HG03039 (cell line): ENCODE data around the gene ZNF22.

Experiments used
- ATAC-seq: cut with Tn5 transposase; IDR thresholded peaks from one replicate; pipeline ENCODE4 v1.9.1; 2021; ENCODE audit warnings: mild to moderate bottlenecking, moderate library complexity; ENCODE audit not compliant: unreplicated experiment

Gene ZNF22

DNA sequence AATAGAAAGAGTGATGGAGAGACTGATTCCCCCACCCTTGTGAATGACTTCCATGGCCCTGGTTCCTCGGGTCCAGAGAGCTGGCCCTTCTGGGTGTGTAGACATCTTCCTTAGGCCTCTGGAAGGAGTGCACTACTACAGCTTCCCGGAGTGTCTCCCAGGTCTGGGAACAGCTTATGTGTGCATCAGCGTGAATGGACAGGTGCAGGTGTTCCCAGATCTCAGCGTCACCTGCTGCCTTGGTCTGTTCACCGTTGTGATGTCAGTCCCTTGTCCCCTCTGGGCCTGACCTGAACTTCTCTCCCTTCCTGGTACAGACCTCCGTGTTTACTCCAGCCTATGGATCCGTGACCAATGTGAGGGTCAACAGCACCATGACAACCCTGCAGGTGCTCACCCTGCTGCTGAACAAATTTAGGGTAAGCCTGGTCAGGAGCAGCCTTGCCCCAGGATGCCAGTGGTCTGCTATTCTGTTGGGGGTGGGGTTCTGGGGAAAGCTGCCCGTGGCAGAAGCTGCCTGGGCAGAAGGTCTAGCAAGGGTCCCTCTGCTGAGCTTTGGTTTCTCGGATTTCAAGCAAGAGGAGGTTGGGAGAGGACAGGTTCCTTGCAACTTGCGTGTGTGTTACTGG lies 11.7 kb upstream of the ZNF22 start:
- ATAC-seq: no peak

DNA sequence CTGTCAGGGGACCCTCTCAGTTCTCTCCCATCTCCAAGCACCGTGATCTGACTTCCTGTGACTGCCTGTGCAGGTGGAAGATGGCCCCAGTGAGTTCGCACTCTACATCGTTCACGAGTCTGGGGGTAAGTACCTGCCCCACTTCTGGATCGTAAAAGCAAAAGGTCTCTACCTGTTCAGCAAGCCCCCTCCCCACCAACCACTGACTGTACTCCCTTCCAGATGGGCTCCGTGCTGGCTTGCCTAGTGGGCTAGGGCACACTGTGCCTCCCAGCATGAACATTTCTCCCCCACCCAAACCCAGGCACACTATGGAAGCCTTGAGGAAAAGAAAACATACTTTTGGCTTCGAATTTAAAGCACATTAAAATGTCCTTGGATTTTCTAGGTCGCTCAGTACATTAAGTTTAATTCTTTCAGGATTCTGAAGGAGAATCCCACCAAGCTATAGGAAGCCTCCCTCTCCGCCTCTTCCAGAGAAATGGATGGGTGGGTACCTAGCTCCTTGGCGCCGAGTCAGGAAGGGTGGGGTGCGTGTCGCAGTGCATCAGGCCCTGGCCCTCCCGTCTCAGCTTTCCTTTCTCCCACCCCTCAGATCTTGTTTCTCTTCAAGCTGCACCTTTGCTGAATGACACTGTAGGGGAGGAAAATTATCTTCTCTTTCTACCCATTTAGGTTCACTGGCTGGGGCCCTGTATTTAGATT lies 11.0 kb upstream of the ZNF22 start:
- ATAC-seq: no peak

DNA sequence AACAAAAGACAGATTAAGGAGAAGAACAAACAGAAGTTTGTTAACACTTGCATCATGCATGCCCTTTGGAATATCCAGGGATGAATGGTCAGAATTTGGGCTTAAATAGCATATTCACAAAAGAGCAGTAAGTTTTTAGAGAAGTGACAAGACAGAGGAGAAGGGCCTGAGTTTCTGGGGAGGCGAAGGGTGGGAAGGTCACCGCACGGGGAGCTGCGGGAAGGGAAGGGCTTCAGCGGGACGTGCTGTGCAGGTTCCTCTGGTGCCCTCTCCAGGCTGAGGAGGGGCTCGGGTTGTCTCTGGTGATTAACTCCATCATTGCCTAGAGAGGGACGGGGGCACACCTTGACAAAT lies 10.4 kb upstream of the ZNF22 start:
- ATAC-seq: no peak

DNA sequence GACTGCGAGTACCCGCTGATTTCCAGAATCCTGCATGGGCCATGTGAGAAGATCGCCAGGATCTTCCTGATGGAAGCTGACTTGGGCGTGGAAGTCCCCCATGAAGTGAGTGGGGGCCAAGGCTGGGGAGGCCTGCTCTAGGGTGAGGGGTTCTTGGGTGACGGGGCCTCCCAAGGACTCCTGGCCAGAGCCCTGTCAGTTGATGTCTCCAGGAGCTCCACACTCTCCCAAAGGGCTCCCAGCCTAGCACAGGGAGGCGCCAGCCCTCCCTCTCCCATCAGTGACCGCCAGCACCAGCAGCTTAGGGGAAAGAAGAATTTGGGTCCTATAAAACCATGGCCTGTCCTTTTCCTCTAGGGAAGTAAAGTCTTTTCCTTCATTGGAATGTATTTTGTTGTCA lies 9.8 kb upstream of the ZNF22 start:
- ATAC-seq: no peak

DNA sequence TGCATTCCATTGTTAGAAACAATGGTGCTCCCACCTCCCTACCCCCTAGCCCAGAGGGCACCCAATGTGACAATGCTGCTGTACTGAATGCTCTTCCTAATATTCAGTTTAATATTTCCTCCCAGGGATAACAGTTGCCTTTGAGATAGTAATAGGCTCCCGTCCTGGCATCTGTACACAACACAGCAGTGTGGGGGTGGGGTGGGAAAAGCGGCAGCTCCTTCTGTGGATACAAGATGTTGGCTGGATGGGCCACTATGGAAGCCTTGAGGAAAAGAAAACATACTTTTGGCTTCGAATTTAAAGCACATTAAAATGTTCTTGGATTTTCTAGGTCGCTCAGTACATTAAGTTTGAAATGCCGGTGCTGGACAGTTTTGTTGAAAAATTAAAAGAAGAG lies 9.2 kb upstream of the ZNF22 start:
- no peak for ATAC-seq

DNA sequence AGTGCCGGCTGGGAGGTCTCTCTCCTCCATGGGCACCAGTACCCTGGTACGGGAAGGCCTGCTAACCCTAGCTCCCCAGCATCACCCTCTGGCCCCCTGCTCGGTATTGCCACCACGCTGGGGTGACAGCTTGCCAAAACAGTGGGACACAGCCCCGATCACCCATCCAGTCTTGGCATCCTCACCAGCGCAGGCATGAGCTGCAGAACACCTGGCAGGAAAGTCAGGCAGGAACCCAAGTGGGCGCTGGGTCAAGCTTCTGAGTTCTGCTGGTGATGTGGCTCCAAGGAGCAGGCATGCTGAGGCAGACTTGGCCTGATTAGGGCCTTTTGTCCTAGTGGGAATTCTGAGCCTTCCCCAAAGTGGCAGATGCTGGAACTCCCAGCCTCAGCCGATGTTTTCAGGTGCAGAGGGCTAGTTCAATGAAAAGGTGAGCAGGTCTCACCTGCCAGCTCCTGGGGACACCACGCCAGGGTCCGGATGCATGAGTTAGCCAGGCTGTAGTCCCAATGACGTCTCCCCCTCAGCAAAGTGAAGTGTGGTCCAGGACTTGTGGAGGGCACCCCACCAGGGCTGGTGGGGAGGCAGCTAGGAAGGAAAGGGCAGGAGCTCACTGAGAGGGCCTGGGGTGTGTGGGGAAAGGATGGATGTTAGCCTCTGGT lies 8.5 kb upstream of the ZNF22 start:
- no peak for ATAC-seq

DNA sequence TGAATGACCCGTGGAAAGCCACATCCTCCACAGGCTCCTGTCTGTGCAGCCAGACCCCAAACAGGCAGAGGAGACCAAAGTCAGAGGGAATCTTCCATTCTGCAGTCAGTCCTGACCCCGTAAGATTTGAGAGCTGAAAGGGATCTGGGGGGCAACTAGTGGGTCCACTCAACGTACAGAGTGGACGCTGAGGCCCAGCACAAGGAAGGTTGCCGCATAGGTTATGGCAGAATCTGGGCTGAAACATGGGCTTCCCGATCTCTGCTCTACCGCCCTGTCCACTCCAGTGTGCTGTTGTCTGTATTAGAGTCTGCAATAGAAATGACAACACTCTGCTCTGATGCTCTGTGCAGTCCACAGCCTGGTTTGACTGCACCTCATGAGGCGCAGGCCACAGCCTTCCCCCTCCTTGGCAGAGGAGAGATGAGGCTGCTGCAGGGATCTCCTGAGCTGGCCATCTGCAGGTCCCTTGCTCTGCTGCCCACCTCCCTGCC lies 7.9 kb upstream of the ZNF22 start:
- ATAC-seq: no peak

DNA sequence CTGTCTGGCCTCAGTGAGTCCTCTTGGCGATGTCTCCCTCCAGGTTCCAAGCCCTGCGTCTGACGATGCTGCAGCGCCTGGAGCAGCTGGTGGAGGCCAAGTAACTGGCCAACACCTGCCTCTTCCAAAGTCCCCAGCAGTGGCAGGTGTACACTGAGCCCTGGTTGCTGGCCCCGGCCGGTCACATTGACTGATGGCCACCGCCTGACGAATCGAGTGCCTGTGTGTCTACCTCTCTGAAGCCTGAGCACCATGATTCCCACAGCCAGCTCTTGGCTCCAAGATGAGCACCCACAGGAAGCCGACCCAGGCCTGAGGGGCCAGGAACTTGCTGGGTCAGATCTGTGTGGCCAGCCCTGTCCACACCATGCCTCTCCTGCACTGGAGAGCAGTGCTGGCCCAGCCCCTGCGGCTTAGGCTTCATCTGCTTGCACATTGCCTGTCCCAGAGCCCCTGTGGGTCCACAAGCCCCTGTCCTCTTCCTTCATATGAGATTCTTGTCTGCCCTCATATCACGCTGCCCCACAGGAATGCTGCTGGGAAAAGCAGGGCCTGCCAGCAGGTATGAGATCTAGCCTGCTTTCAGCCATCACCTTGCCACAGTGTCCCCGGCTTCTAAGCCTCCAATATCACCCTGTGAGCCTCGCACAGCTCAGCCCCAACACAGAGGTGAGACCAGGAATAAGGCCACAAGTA lies 7.3 kb upstream of the ZNF22 start:
- ATAC-seq: no peak

DNA sequence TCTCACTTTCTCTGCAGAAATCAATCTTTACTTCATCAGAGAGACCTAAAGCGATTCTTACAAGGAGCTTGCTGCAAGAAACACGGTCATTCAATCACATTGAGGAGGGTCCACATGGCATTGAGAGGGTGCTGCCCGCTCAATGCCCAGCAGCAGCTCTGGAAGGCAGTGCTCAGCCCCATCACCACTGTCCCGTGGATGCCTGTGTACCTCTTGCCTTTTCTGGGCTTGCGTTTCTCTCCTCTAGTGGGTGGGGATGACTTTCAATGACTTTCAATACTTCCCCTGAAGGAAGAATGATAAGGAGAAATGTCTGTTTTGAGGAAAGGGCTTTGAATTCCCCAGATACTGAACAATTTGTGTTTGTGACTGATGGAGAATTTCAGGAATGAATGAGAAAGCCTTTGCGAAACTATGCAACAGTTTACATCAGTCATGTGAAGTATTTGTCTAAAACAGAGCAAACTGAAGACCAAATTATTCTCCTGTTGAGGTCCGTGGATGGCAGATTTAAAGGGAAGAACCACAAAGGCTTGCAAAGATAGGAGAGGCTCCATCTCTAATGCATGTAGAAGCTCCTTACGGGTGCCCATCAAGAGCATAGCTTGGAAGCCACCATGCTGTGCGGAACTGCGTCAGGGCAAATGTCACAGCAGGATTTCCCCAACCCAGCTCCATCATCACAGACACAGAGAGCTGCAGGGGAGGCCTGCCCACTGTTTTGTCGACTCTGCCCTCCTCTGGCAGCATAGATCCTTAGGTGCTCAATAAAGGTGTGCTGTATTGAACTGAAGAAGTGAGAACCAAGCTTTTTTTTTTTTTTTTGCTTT lies 6.6 kb upstream of the ZNF22 start:
- ATAC-seq: no peak

DNA sequence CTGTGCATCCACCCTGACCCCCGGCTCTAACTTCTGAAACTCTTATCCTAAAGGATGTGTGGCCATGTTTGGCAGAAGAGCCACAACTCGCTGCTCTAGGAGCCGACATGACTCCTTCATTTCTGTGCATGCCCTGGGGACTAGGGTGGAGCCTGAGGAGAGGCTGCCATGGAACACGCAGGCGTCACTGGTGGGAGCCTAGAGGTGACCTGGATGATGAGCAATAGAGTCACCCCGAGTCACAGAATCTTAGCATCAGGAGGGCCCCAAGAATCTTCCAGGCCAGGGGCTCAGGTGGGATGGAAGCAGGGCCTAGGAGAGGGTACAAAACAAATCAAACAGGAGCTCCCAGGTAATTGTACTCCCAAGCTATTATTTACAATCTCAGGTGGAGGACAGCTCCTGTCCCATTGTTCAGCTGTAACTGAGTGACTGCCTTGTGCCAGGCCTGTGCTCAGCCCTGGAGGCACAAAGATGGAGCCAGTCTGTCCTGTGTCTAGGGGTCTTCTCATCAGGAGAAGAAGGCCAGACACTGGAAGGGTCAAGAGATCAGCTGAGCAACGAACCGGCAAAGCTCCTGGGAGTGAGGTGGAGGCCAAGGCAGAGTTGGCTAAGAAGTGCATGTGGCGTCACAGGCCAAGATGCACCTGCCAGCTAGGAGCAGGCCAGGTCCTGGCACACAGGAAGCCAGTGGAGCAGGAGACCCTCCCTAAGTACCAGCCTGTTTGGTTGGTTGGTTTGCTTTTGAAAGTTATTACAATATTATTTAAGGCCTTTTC lies 5.8 kb upstream of the ZNF22 start:
- ATAC-seq: no peak

DNA sequence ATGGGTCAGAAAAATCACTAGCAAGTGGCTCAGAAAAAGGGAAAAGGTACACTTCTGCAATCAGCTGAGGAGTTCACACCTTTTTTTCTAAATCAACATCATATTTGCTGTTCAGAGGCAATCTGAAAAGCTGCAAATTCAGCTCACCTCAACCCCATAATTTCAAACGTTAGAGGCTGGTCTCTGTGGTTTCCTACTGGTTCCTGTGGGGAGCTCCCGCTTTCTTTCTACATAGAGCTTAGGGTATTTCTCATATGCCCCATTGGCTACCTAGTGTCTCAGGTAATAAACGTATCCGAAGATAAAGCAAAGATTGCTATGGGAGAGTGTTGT lies 5.2 kb upstream of the ZNF22 start:
- no peak for ATAC-seq

DNA sequence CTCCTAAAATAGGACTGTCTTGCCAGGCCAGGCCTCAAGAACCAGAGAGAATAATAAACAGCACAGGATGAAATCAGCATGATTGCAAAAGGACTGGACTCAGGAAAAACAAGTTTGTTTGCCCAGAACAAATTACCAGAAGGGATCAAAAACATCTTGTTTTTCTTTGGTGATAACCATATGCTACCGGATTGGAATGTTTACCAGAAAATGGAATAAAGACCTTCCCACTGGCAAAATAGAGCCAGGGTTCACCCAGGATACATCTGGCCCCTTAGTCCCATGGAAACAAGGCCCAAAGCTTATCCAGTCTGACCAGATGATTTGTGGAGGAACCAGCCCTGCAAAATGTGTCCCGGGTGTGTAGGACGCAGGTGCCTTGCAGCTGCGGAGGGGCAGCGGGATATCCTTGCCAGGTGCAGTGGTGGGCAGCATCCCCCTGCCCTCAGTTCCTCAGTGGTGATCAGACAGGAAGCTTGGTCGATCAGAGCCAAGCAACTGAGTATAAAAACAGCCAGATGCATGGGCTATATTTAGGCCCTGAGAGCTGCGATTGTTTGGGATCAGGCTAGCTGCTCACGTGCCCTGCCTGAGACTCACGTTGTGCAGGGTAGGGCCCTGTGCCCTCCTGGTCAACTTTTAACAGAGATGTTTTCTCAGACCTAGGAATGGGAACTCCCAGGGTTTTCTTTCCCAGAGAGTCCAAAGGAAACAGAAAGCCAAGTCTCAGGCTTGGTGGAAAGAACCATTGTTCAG lies 4.6 kb upstream of the ZNF22 start:
- no peak for ATAC-seq

DNA sequence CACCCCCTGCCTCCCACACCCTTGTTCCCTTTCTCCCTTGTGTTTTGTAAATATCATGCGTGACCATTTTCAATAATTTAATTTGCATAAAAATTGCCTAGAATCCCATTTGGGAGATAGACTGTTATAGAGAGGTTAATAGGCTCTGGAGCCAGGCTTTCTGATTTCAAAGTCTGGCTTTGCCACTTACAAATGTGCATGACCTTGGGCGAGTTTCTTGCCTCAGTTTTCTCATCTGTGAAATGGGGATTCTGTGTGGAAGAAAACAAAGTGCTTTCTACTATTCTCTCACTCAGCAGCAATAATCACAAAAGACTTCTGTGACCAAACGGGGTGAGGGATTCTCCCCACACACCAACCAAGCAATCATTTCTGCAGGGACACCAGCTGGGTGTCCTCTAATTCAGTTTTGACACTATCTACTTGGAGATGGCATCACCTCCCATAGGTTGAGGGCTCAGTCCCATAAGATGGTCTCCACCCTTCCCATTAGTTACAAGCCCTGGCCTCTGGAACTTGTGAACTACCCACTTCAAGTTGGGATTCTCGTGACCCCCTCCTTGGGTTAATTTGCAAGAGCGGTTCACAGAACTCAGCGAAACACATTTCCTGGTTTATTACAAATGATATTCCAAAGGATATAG lies 3.5 kb upstream of the ZNF22 start:
- ATAC-seq: no peak

DNA sequence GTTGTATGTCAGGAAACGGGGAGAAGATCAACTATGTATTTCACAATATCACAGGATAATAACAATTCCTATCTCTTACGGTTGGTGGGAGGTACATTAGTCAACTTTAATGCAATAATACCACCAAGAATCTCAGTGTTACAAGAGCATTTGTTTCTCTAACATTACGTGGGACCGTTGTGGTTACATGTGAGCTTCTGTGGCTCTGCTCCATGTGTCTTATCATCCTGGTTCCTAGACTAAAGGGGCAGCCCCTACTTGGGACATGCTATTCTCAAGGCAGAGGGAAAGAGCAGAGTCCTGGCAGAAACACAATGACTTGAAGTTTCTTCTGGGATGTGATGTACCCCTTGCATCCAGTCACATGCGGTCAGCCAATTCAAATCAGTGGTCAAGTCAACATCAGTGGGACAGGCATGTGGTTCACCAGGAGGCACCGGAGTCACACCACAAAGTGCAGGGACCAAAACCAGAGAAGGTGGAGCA lies 2.5 kb upstream of the ZNF22 start:
- ATAC-seq: no peak

DNA sequence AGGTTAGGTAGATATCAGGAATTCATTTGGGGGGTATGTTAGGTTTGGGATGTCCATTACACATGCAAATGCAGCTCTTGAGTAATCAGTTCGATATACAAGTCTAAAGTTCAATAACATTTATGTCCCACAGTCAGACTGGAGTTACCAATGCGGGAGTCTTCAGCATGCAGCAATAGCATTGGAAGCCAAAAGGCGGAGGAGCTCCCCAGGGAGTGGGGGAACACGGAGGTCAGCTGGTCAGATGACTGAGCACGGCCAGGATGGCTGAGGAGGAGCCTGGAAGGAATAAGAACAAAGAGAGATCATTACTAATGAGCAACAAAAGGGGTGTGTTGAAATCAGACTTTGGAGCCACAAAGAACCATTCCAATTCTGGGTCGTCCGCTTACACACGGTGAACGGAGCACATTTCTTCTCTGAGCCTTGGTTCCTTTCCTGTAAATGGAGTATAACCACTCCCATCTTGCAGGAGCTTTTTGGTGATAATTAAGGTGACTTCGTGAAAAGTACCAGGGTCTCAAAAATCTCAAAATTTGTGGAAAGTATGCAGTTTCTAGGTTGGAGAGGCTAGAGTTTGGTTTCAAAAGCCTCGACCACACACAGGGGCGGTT lies 478 bp upstream of the ZNF22 start:
- ATAC-seq: no peak

DNA sequence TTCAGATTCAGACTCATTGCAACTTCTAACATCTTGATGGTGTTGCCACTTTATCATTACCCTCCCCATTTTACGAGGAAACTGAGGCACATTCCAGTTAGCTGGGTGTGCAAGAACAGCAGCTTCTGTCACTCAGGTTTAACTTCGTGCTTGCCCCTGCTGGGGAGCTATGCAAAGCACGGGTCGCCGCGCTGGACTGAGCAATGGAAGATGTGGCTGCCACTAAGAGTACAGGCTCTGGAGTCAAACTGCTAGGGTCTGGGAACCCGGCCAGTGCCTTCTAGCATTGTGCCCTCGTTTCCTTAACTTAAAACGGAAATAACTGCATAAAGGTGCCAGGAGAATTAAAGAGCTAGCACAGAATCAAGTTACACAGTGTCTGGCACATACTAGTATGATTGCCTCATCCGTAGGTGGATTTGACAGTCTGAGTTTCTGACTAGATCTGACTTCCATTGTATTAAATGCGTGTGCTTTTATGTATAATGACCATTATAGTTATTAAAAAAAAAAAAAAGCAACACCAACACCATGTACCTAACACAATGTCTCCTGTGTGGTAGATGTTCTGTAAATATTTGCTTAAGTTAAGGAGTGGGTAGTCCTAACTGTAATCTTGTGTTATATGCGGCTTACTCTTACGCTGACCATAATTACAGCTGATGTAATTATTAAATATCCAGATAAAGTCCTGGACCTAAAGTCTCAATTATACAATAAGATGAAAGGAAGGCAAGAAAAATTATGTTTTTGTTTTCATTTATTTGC lies 842 bp downstream of the ZNF22 start:
- peak; percentile 65 for ATAC-seq

DNA sequence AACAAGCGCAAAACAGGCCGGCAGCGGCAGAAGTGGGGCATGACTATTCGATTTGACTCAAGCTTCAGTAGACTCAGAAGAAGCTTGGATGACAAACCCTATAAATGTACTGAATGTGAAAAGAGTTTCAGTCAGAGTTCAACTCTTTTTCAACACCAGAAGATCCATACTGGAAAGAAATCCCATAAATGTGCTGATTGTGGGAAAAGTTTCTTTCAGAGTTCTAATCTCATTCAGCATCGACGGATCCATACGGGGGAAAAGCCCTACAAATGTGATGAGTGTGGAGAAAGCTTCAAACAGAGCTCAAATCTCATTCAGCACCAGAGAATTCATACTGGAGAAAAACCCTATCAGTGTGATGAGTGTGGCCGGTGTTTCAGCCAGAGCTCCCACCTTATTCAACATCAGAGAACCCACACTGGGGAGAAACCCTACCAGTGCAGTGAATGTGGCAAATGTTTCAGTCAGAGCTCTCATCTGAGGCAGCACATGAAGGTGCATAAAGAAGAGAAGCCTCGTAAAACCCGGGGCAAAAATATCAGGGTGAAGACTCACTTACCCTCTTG lies 2.8 kb downstream of the ZNF22 start:
- ATAC-seq: no peak
